CD4-positive, alpha-beta memory T cell (primary cell): ENCODE results near the gene ARSI. TPM values are rescaled to one million over a fixed set of nuclear protein-coding genes. Genes with fewer than 3 reads are reported as not detected.

Source experiments
- CTCF ChIA-PET: fragments of 350-600 bp; sonication (Branson Sonifier 250); formaldehyde crosslinking; loops from one replicate; lab custom pipeline; 2021; ENCODE audit warnings: inconsistent platforms; ENCODE audit not compliant: partially characterized antibody; lab: Charles Lee
- POLR2A ChIA-PET: fragments of 350-600 bp; sonication (Branson Sonifier 250); formaldehyde crosslinking; loops from one replicate; lab custom pipeline; 2021; ENCODE audit not compliant: partially characterized antibody; lab: Charles Lee
- DNase-seq, 5 donors: peaks; one replicate each; pipeline versions ENCODE4 v3.0.0 to v3.0.0-alpha.2; 2020 to 2022; ENCODE audit warnings: mixed read lengths in 1 of 5
- H3K27ac ChIP-seq: one replicate; pipeline ENCODE4 v1.7.0; 2013; ENCODE audit warnings: low read depth, low read length
- H3K27me3 ChIP-seq: 2 replicates; pipeline ENCODE4 v1.7.0; 2013; ENCODE audit warnings: mild to moderate bottlenecking, low read length, moderate library complexity; ENCODE audit not compliant: insufficient read depth
- H3K36me3 ChIP-seq: 2 replicates; pipeline ENCODE4 v1.7.0; 2013; ENCODE audit warnings: mild to moderate bottlenecking, low read length, moderate library complexity; ENCODE audit not compliant: insufficient read depth
- H3K4me1 ChIP-seq: 2 replicates; pipeline ENCODE4 v1.7.0; 2013; ENCODE audit warnings: mild to moderate bottlenecking, low read length, moderate library complexity; ENCODE audit not compliant: insufficient read depth
- H3K4me3 ChIP-seq, 2 donors: one replicate each; pipeline ENCODE4 v1.7.0; 2013; ENCODE audit warnings: low read length in 2 of 2, mild to moderate bottlenecking in 1 of 2
- H3K9me3 ChIP-seq, 2 donors: one replicate each; pipeline ENCODE4 v1.7.0; 2013; ENCODE audit warnings: low read length in 2 of 2, control low read depth in 1 of 2; ENCODE audit not compliant: control insufficient read depth in 1 of 2
- H3K27ac Mint-ChIP-seq, 7 donors: one replicate each; pipeline ENCODE4 v1.8.0; 2020 to 2021; ENCODE audit warnings: mixed read lengths in 7 of 7, mild to moderate bottlenecking in 6 of 7, inconsistent platforms in 3 of 7, moderate library complexity in 3 of 7
- H3K27me3 Mint-ChIP-seq, 2 donors: one replicate each; pipeline ENCODE4 v1.8.0; 2020 to 2021; ENCODE audit warnings: mixed read lengths in 2 of 2
- H3K36me3 Mint-ChIP-seq, 2 donors: one replicate each; pipeline ENCODE4 v1.8.0; 2020 to 2021; ENCODE audit warnings: mixed read lengths in 2 of 2, inconsistent platforms in 1 of 2, mild to moderate bottlenecking in 1 of 2
- H3K4me1 Mint-ChIP-seq, 4 donors: one replicate each; pipeline ENCODE4 v1.8.0; 2020 to 2021; ENCODE audit warnings: mixed read lengths in 4 of 4, mild to moderate bottlenecking in 1 of 4
- H3K4me3 Mint-ChIP-seq, 8 donors: one replicate each; pipeline ENCODE4 v1.8.0; 2020 to 2021; ENCODE audit warnings: mixed read lengths in 8 of 8, mild to moderate bottlenecking in 7 of 8, moderate library complexity in 6 of 8, inconsistent platforms in 3 of 8
- H3K9me3 Mint-ChIP-seq, 8 donors: one replicate each; pipeline ENCODE4 v1.8.0; 2020 to 2021; ENCODE audit warnings: mixed read lengths in 8 of 8, mild to moderate bottlenecking in 5 of 8, inconsistent platforms in 3 of 8, moderate library complexity in 1 of 8
- intact Hi-C: fragments of 100-400 bp; cut with micrococcal nuclease; formaldehyde crosslinking; loops from one replicate; pipeline ENCODE4 v1.15.1; 2023
- polyA plus RNA-seq, 2 donors: library from polyadenylated mRNA; unstranded; fragments of 300-500 nt; fragmentation: Illumina TruSeq; gene quantifications; one replicate each; pipeline ENCODE4 v1.2.3, GENCODE V29; 2021
- total RNA-seq, 2 experiments: library from RNA; stranded (reverse); gene quantifications; one replicate each; pipeline ENCODE4 v1.2.3, GENCODE V29; 2021

The ARSI gene
- total and polyA plus RNA-seq, 4 experiments from 2014 or later: not detected

DNA sequence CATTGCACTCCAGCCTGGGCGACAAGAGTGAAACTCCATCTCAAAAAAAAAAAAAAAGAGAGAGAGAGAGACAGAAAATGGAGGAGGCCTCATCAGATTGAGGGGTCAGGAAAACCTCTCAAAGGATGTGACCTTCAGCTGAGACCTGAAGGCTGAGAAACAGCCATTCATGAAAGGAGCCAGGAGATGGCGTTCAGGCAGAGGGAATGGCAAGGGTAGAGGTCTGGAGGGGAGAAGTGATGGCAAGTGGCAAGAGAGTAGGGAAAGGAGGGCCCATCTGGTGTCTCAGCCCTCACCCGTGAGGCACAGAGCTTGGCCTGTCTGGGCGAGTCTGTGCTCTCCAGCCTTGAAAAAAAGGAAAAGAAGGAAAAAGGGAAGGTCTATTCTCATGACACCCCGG, 30.2 kb downstream of the ARSI start:
- ChIA-PET POLR2A (no interaction called here), CTCF (interaction anchor here (0.7 kb wide), 1 partner anchor 138 kb away, joined by 3 read pairs; no protein-coding TSS in a partner anchor)
- Histone ChIP-seq H3K27ac (no peak overlapping the region), H3K4me3 (no peak overlapping the region), H3K9me3 (no peaks in the 10 kb centered on the region), H3K4me1 (no peaks in the 10 kb centered on the region), H3K27me3 (no peaks in the 10 kb centered on the region), H3K36me3 (no peaks in the 10 kb centered on the region)
- peaks cover 2 to 5% of the 10 kb centered on the region in 2 donors for H3K27me3 Mint-ChIP-seq
- H3K36me3 Mint-ChIP-seq: no peaks in the 10 kb centered on the region
- no peak for DNase-seq
- peak overlapping the region in 1 of 7 donors; percentile 23 for H3K27ac Mint-ChIP-seq
- H3K4me1 Mint-ChIP-seq: no peaks in the 10 kb centered on the region
- intact Hi-C loops: no loop called here
- H3K4me3 Mint-ChIP-seq: no peak overlapping the region
- no peaks in the 10 kb centered on the region for H3K9me3 Mint-ChIP-seq

DNA sequence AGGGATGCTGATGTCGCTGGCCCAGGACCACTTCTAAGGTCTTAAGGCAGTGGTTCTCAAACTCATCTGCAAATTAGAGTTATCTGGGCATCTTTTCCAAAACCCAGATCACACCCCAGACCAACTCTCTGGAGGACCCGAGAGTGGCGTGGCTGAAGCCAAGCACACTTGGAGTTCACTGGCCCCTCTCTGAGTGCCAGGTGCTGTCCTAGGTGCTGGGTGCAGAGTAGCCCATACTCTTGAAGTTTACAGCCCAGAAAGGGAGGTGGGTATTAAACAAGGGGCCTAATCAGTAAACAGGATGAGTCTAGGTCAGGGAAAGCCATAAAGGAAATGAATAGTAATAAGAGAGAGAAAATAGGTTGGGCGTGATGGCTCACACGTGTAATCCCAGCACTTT, 30.8 kb downstream of the ARSI start:
- H3K27me3 ChIP-seq: no peaks in the 10 kb centered on the region
- Mint-ChIP-seq H3K4me1 (no peaks in the 10 kb centered on the region), H3K9me3 (no peaks in the 10 kb centered on the region), H3K4me3 (no peak overlapping the region), H3K27me3 (peaks cover 2 to 5% of the 10 kb centered on the region in 2 donors), H3K36me3 (no peaks in the 10 kb centered on the region), H3K27ac (no peak overlapping the region)
- H3K4me1 ChIP-seq: no peaks in the 10 kb centered on the region
- intact Hi-C loops: no loop called here
- no peak overlapping the region for H3K4me3 ChIP-seq
- no peaks in the 10 kb centered on the region for H3K36me3 ChIP-seq
- H3K9me3 ChIP-seq: no peaks in the 10 kb centered on the region
- H3K27ac ChIP-seq: no peak overlapping the region
- ChIA-PET CTCF (no interaction called here), POLR2A (no interaction called here)
- DNase-seq: no peak

DNA sequence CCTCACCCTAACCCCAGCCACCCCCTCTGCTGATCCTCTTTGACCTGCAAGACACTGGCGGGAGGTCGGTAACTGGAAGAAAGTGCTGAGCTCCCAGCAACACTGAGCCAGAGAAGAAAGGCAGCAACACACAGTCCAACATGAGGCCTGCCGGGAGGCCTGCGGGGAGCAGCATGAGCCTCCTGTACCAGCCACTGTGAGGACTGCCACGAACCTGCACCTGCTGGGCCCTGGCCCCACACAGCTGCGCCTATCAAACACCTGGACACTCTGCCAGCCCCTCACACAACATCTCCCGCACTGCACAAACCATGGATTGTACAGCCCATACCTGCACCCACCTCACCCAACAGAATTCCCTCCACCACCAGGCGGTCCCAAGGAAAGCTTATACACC, 31.4 kb downstream of the ARSI start:
- no peak overlapping the region for H3K4me3 Mint-ChIP-seq

DNA sequence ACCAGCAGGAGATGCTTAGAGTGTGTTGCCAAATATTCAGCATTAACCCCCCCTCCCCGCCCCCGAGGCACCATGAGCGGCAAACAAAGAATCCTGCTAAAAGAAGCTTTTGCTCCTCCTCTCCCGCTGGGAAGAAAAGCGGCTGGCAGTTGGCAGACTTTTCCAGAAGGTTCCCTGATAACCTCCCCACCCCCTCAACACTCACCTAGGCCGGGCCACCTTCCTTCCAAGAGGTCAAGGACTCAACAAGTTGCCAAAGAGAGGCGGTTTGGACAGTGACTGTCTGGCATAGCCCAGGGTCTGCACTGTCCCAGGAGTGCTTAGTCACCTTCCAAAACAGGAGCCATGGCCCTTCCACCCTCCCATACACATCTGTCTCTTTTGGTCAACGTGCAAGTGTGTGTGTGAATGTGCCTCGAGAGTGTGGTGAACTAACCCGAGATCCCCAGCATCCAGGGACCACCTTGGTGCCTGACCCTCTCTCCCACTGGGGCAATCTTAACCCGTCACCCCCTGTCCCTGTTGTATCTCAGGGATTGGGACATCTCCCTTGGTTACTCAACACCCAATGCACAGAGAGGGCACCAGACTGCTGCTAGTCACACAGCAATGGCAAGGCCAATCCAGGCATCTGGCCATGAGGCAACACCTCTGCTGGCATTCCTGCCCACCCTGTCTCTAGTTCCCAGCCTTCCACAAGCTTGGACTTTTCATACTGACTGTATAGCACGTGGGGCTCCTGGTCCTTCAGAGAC, 32.0 kb downstream of the ARSI start:
- intact Hi-C loops: no loop called here

More for the DNA sequence above, 31.4 kb downstream of the ARSI start:
- Mint-ChIP-seq H3K36me3 (no peaks in the 10 kb centered on the region), H3K27ac (no peak overlapping the region), H3K27me3 (peaks cover 2 to 5% of the 10 kb centered on the region in 2 donors), H3K9me3 (no peaks in the 10 kb centered on the region), H3K4me1 (no peaks in the 10 kb centered on the region)
- H3K27me3 ChIP-seq: no peaks in the 10 kb centered on the region
- no peak overlapping the region for H3K27ac ChIP-seq
- no peak overlapping the region for H3K4me3 ChIP-seq
- intact Hi-C loops: no loop called here
- no peaks in the 10 kb centered on the region for H3K9me3 ChIP-seq
- no peaks in the 10 kb centered on the region for H3K4me1 ChIP-seq
- H3K36me3 ChIP-seq: no peaks in the 10 kb centered on the region
- POLR2A ChIA-PET: no interaction called here
- no peak for DNase-seq
- CTCF ChIA-PET: no interaction called here

DNA sequence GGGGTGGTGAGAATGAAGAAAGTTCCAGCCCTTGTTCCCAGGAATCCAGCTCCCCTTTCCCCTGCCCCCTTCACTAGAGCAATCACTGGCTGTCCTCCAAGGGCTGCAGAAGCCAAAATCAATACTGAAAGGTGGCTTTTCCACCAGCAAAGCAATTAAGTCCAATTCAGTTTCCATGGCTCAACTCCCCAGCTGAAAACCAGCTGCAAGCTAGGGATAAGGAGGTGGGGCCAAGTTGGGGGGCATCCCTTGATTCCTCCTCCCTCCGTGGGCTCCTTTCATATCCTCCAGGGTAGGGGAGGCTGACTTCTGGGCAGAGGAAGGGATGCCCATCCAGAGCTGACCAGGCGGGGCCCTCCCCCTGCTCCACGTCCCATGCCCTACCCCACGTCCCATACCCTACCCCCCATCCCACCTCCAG, 35.8 kb downstream of the ARSI start:
- no peak overlapping the region for H3K27ac Mint-ChIP-seq
- ChIA-PET CTCF (no interaction called here), POLR2A (no interaction called here)
- Histone ChIP-seq H3K4me1 (no peaks in the 10 kb centered on the region), H3K27ac (no peak overlapping the region), H3K36me3 (no peaks in the 10 kb centered on the region), H3K27me3 (no peaks in the 10 kb centered on the region), H3K9me3 (no peaks in the 10 kb centered on the region), H3K4me3 (no peak overlapping the region)
- H3K4me3 Mint-ChIP-seq: no peak overlapping the region
- DNase-seq: no peak
- H3K27me3 Mint-ChIP-seq: peaks cover 5 to 6% of the 10 kb centered on the region in 2 donors
- H3K9me3 Mint-ChIP-seq: no peaks in the 10 kb centered on the region
- H3K4me1 Mint-ChIP-seq: no peaks in the 10 kb centered on the region
- H3K36me3 Mint-ChIP-seq: no peaks in the 10 kb centered on the region
- intact Hi-C loops: no loop called here

More for the DNA sequence above, 32.0 kb downstream of the ARSI start:
- DNase-seq: no peak
- H3K27ac ChIP-seq: no peak overlapping the region
- Mint-ChIP-seq H3K36me3 (no peaks in the 10 kb centered on the region), H3K4me1 (no peaks in the 10 kb centered on the region), H3K27ac (no peak overlapping the region), H3K9me3 (no peaks in the 10 kb centered on the region), H3K4me3 (no peak overlapping the region), H3K27me3 (peaks cover 2 to 5% of the 10 kb centered on the region in 2 donors)
- ChIA-PET POLR2A (no interaction called here), CTCF (no interaction called here)
- no peak overlapping the region for H3K4me3 ChIP-seq
- H3K4me1 ChIP-seq: no peaks in the 10 kb centered on the region
- no peaks in the 10 kb centered on the region for H3K27me3 ChIP-seq
- H3K36me3 ChIP-seq: no peaks in the 10 kb centered on the region
- H3K9me3 ChIP-seq: no peaks in the 10 kb centered on the region

DNA sequence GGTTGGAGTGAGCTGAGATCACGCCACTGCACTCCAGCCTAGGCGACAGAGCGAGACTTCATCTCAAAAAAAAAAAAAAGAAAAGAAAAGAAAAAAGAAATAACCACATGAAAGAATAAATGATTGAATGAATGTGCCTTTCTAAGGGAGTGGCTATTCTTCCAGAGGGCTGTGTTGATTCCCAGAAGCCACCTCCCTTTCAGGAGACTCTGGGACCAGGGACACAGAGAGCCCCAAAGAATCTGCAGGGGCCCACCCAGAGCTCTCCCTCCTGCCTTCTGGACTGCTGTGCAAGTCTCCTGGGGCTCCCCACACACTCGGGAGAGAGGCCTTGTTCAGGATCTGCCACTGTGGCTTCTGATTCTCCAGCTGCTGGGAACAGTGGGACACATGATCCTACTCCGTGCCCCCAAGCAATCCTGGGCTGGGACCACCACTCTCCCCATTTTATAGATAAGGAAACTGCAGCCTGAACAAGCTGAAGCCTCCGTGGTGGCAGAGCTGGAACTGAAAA, 36.8 kb downstream of the ARSI start:
- no peaks in the 10 kb centered on the region for H3K36me3 Mint-ChIP-seq
- H3K36me3 ChIP-seq: no peaks in the 10 kb centered on the region
- no peaks in the 10 kb centered on the region for H3K9me3 ChIP-seq
- no peak overlapping the region for H3K27ac ChIP-seq
- H3K9me3 Mint-ChIP-seq: no peaks in the 10 kb centered on the region
- no peak overlapping the region for H3K4me3 ChIP-seq
- intact Hi-C loops: no loop called here
- no peaks in the 10 kb centered on the region for H3K4me1 Mint-ChIP-seq
- no peaks in the 10 kb centered on the region for H3K4me1 ChIP-seq
- no peak overlapping the region for H3K27ac Mint-ChIP-seq
- ChIA-PET POLR2A (no interaction called here), CTCF (interaction anchor here (0.7 kb wide), 1 partner anchor 25 kb away, joined by 3 read pairs; no protein-coding TSS in a partner anchor)
- peaks cover 5 to 6% of the 10 kb centered on the region in 2 donors for H3K27me3 Mint-ChIP-seq
- no peak for DNase-seq
- H3K27me3 ChIP-seq: no peaks in the 10 kb centered on the region
- H3K4me3 Mint-ChIP-seq: no peak overlapping the region

DNA sequence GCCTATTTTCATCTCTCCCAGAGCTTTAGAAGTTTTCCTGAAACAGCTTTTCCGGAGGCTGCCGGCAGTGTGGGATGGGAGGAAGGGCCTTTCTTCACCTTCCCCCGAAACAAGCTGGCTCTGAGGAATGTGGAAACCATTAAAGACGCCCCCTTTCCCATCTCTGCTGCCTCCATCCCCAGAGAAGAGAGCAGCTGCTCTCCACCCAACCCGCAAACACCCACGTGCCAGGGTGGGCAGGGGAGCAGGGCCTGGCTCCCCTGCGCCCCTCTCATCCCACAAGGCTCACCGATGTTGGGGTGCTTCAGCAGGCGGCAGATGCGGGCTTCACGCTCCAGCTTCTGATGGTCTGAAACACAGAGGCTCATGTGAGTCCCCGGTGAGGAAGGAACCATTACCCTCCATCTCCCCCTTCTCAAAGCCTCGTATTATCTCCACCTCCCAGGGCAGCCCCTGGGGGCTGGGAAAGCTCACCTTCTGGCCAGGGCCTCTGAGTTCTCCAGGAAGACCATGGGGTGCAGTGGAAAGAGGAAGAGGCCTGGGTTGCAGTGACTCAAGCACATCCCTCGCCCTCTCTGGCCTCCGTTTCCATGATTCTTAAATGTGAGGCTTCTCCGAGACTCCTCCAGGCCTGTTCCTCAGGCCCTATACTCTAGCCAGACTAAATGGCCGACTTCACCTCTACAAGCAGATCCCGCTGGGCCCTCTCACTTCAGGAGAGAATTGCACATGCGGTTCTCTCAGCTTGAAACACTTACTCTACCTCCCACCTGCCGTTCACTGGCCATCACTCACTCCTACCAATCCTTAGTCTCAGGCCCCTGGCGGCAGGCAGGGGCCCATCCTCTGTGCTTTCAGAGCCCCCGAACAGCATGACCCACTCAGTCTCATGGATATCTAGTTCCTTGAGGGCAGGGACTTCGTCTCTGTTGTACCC, 37.8 kb downstream of the ARSI start:
- Histone ChIP-seq H3K27me3 (no peaks in the 10 kb centered on the region), H3K27ac (no peak overlapping the region), H3K9me3 (no peaks in the 10 kb centered on the region), H3K36me3 (no peaks in the 10 kb centered on the region), H3K4me3 (no peak overlapping the region), H3K4me1 (no peaks in the 10 kb centered on the region)
- Mint-ChIP-seq H3K27ac (no peak overlapping the region), H3K36me3 (no peaks in the 10 kb centered on the region), H3K4me3 (no peak overlapping the region), H3K4me1 (no peaks in the 10 kb centered on the region), H3K27me3 (peaks cover 5 to 6% of the 10 kb centered on the region in 2 donors), H3K9me3 (no peaks in the 10 kb centered on the region)
- no peak for DNase-seq
- intact Hi-C loops: no loop called here
- CTCF ChIA-PET: interaction anchor here (1.1 kb wide), 1 partner anchor 10 kb away, joined by 3 read pairs; no protein-coding TSS in a partner anchor
- POLR2A ChIA-PET: no interaction called here
